ENCODE results near the gene S100A12. TPM values are rescaled to one million over a fixed set of nuclear protein-coding genes. Genes with fewer than 3 reads are reported as not detected.

The S100A12 gene
- total and polyA plus RNA-seq, 2 experiments from 2014 or later, result not detected

DNA sequence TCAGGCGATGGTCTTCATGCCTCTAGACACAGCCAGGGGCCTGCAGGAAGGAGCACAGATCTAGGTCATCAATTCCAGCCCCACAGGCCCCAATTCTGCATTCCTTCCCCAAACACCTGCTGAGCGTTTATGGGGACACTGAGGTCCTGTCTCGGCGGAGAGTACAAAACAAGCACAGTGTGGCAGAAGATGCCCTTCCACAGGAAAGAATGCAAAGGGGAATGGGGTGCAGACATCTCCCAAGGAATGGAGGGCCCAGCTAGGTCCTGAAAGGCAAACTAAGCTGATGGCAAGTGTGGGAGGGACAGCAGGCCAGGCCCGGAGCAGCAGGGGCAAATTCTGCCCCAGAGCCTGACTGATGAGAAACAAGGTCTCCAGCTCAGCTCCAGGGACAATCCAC, 19.0 kb upstream of the S100A12 start:
- no peak for DNase-seq (ENCODE audit: low read depth in 1 of 2, low spot score in 1 of 2)
- H3K27ac ChIP-seq, result no peak overlapping the region
- peaks cover 3% of the 10 kb centered on the region for H3K27me3 ChIP-seq
- H3K9me3 ChIP-seq (ENCODE audit: low read depth), result no peaks in the 10 kb centered on the region
- no peak for TF ChIP-seq CTCF (IDR thresholded peaks at IDR 0.05; ENCODE audit: low read depth, low read length)
- no peak overlapping the region for H3K4me3 ChIP-seq
- H3K4me1 ChIP-seq (ENCODE audit: low read depth), result no peaks in the 10 kb centered on the region
- H3K36me3 ChIP-seq, result no peaks in the 10 kb centered on the region

DNA sequence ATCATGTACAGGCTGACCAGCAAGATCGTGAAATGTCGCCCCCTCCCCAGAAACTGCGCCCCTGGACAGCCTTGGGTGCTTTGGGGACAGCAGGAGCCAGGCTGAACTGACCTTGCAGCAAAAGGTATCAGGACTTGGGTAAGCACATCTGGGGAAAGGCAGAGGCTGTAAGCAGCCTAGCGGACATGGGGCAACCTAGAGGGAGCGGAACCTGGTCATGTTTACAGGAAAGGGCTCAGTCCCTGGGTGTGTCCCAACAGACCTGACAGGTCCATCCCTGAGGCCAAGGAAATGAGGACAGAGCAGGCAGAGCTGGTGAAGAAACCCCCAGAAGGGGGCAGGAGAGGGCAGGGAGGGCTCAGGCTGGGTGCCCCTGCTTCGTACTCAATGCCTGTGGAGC, 18.5 kb upstream of the S100A12 start:
- no peaks in the 10 kb centered on the region for H3K9me3 ChIP-seq (ENCODE audit: low read depth)
- H3K4me3 ChIP-seq, result no peak overlapping the region
- peaks cover 3% of the 10 kb centered on the region for H3K27me3 ChIP-seq
- peak in 1 of 2 donors; percentile 12 for DNase-seq (ENCODE audit: low read depth in 1 of 2, low spot score in 1 of 2)
- no peaks in the 10 kb centered on the region for H3K36me3 ChIP-seq
- H3K4me1 ChIP-seq (ENCODE audit: low read depth), result no peaks in the 10 kb centered on the region
- TF ChIP-seq CTCF (IDR thresholded peaks at IDR 0.05; ENCODE audit: low read depth, low read length), result no peak
- no peak overlapping the region for H3K27ac ChIP-seq

DNA sequence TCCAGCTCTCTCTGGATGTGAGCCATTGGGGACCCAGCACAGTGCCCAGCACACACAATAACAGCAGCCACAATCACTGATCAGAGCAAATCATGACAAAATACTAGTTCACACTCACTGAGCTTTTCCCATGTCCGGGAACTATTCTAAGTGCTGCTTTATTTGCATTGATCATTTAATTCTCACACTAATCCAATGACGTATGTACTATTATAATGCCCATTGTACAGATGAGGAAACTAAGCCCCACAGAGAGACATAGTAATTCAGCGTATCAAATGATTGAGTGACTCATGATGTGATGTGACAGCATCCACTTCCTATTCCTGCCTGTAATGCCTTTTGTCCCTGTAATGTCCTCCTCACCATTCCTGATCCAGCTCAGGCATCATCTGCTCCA, 17.4 kb upstream of the S100A12 start:
- H3K4me1 ChIP-seq (ENCODE audit: low read depth), result no peaks in the 10 kb centered on the region
- no peaks in the 10 kb centered on the region for H3K36me3 ChIP-seq
- no peak for TF ChIP-seq CTCF (IDR thresholded peaks at IDR 0.05; ENCODE audit: low read depth, low read length)
- DNase-seq (ENCODE audit: low read depth in 1 of 2, low spot score in 1 of 2), result no peak
- no peaks in the 10 kb centered on the region for H3K9me3 ChIP-seq (ENCODE audit: low read depth)
- H3K27me3 ChIP-seq, result peaks cover 3% of the 10 kb centered on the region
- H3K4me3 ChIP-seq, result no peak overlapping the region
- no peak overlapping the region for H3K27ac ChIP-seq

DNA sequence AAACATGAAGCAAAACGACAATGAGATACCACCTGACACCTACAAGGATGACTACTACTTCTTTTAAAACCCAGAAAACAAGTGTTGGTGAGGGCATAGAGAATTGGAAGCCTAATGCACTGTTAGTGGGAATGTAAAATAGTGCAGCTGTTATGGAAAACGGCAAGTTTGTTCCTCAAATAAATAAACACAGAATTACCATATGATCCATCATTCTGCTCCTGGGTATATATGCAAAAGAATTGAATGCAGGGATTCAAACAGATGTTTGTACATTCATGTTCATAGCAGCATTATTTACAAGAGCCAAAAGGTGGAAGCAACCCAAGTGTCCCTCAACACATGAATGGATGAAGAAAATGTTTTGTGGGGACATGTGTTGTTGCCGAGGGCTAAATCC, 16.8 kb upstream of the S100A12 start:
- DNase-seq (ENCODE audit: low read depth in 1 of 2, low spot score in 1 of 2), result no peak
- Histone ChIP-seq H3K27me3 (peaks cover 3% of the 10 kb centered on the region), H3K27ac (no peak overlapping the region), H3K36me3 (no peaks in the 10 kb centered on the region), H3K9me3 (ENCODE audit: low read depth) (no peaks in the 10 kb centered on the region), H3K4me3 (no peak overlapping the region), H3K4me1 (ENCODE audit: low read depth) (no peaks in the 10 kb centered on the region)
- no peak for TF ChIP-seq CTCF (IDR thresholded peaks at IDR 0.05; ENCODE audit: low read depth, low read length)

GRCh38 chr1:153390938-153391710, 15.7 kb upstream of the S100A12 start, which contains the start of gene S100A8:
S100A8 (minus strand) TSS chr1:153391073; CDS start chr1:153390535, 538 bp downstream.
- H3K27me3 ChIP-seq, result peaks cover 3% of the 10 kb centered on the region
- no peak for TF ChIP-seq CTCF (IDR thresholded peaks at IDR 0.05; ENCODE audit: low read depth, low read length)
- H3K4me3 ChIP-seq, result no peak within 1 kb of the TSS
- H3K36me3 ChIP-seq, result no peaks in the 10 kb centered on the region
- no peak within 1 kb of the TSS for H3K27ac ChIP-seq
- no peaks in the 10 kb centered on the region for H3K9me3 ChIP-seq (ENCODE audit: low read depth)
- peak; percentile 29 to 38 for DNase-seq (ENCODE audit: low read depth in 1 of 2, low spot score in 1 of 2)
- H3K4me1 ChIP-seq (ENCODE audit: low read depth), result no peaks in the 10 kb centered on the region

Measured in cardiac muscle cell (in vitro differentiated cells and primary cell).